Stimulated activated CD8-positive, alpha-beta memory T cell treated with anti-CD3 and anti-CD28 coated beads, Interleukin-7, amount 100 ng/mL, for 4 hours (primary cell): ENCODE measurements around the gene TRIM40.
"Not testable (repeated sequence)": the region's sequence is repeated elsewhere in the genome, so short reads cannot be mapped to it uniquely, and the experiment has no call there.

Source experiments
- DNase-seq, 2 donors: peaks; one replicate each; pipeline ENCODE4 v3.0.0-alpha.2; 2020; ENCODE audit warnings: low read depth in 2 of 2

Gene TRIM40

GRCh38 chr6:30163918-30164654 is 28.1 kb downstream of the TRIM40 start:
- DNase-seq: no peak

- no peak for DNase-seq
These were observed 28.8 kb downstream of the TRIM40 start for GRCh38 chr6:30164714-30165113.

GRCh38 chr6:30165238-30165637 is 29.3 kb downstream of the TRIM40 start:
- not testable (repeated sequence) for DNase-seq

- no peak for DNase-seq
These were observed 31.2 kb downstream of the TRIM40 start for GRCh38 chr6:30167101-30167500.

GRCh38 chr6:30168741-30169140 is 32.8 kb downstream of the TRIM40 start:
- no peak for DNase-seq

- DNase-seq: no peak
These were observed 34.0 kb downstream of the TRIM40 start for GRCh38 chr6:30169658-30170614.

- DNase-seq: no peak
These were observed 35.9 kb downstream of the TRIM40 start for GRCh38 chr6:30171677-30172471.

GRCh38 chr6:30172681-30173080 is 36.7 kb downstream of the TRIM40 start:
- DNase-seq: no peak

GRCh38 chr6:30175765-30176164 is 39.8 kb downstream of the TRIM40 start:
- no peak for DNase-seq

- DNase-seq: no peak
These were observed 42.9 kb downstream of the TRIM40 start for GRCh38 chr6:30178837-30179236.

GRCh38 chr6:30180145-30180544 is 44.2 kb downstream of the TRIM40 start:
- no peak for DNase-seq

- no peak for DNase-seq
These were observed 48.6 kb downstream of the TRIM40 start for GRCh38 chr6:30184417-30185031.

GRCh38 chr6:30185846-30186484 is 50.0 kb downstream of the TRIM40 start:
- no peak for DNase-seq

GRCh38 chr6:30188541-30188940 is 52.6 kb downstream of the TRIM40 start:
- DNase-seq: no peak

- no peak for DNase-seq
These were observed 56.1 kb downstream of the TRIM40 start for GRCh38 chr6:30192076-30192475.

- DNase-seq: no peak
These were observed 59.1 kb downstream of the TRIM40 start for GRCh38 chr6:30194797-30195690.

GRCh38 chr6:30195951-30196350 is 60.0 kb downstream of the TRIM40 start:
- no peak for DNase-seq

- DNase-seq: no peak
These were observed 60.4 kb downstream of the TRIM40 start for GRCh38 chr6:30196376-30196775.
